Measurements from ENCODE around the gene ABCF3.

ABCF3 gene

GRCh38 chr3:184177331-184177731, 8.7 kb upstream of the ABCF3 start:
- H3K4me3 ChIP-seq (ENCODE audit: low read length): peak overlapping the region; percentile 76
- TF ChIP-seq, protein P1, sequence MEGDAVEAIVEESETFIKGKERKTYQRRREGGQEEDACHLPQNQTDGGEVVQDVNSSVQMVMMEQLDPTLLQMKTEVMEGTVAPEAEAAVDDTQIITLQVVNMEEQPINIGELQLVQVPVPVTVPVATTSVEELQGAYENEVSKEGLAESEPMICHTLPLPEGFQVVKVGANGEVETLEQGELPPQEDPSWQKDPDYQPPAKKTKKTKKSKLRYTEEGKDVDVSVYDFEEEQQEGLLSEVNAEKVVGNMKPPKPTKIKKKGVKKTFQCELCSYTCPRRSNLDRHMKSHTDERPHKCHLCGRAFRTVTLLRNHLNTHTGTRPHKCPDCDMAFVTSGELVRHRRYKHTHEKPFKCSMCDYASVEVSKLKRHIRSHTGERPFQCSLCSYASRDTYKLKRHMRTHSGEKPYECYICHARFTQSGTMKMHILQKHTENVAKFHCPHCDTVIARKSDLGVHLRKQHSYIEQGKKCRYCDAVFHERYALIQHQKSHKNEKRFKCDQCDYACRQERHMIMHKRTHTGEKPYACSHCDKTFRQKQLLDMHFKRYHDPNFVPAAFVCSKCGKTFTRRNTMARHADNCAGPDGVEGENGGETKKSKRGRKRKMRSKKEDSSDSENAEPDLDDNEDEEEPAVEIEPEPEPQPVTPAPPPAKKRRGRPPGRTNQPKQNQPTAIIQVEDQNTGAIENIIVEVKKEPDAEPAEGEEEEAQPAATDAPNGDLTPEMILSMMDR (conservative IDR thresholded peaks at IDR 0.05; ENCODE audit: low read depth, low read length): no peak
- DNase-seq (ENCODE audit: low read depth): no peak

GRCh38 chr3:184177767-184178306, 8.2 kb upstream of the ABCF3 start:
- TF ChIP-seq, protein P1 (conservative IDR thresholded peaks at IDR 0.05; ENCODE audit: low read depth, low read length): no peak
- H3K4me3 ChIP-seq (ENCODE audit: low read length): peak overlapping the region; percentile 76
- no peak for DNase-seq (ENCODE audit: low read depth)

DNA sequence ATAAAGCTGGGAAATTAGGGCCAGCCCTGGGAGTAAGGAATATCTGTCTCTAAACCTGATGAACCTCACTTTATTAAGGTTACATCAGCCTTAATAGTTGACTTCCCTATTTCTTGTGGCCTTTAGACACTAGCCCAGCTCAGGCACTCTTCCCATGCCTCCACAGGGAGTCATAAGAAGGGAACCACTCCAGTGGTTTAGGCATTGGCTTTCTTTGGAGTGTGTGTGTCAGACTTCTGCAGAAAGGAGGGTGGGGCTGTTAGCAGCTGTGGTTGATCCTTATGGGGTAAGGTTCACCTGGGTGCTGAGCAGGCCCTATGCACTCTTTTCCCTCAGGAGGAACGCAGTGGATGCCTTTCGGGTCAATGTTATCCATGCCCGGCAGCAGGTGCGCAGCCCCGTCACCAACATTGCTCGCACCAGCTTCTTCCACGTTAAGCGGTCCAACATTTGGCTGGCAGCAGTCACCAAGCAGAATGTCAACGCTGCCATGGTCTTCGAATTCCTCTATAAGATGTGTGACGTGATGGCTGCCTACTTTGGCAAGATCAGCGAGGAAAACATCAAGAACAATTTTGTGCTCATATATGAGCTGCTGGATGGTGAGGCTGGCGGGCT, 7.4 kb upstream of the ABCF3 start:
- DNase-seq (ENCODE audit: low read depth): no peak
- no peak overlapping the region for H3K4me3 ChIP-seq (ENCODE audit: low read length)
- TF ChIP-seq, protein P1 (conservative IDR thresholded peaks at IDR 0.05; ENCODE audit: low read depth, low read length): no peak

GRCh38 chr3:184180165-184180564, 5.8 kb upstream of the ABCF3 start:
- TF ChIP-seq, protein P1 (conservative IDR thresholded peaks at IDR 0.05; ENCODE audit: low read depth, low read length): no peak
- no peak for DNase-seq (ENCODE audit: low read depth)
- no peak overlapping the region for H3K4me3 ChIP-seq (ENCODE audit: low read length)

GRCh38 chr3:184181596-184181995, 4.4 kb upstream of the ABCF3 start:
- no peak overlapping the region for H3K4me3 ChIP-seq (ENCODE audit: low read length)
- TF ChIP-seq, protein P1 (conservative IDR thresholded peaks at IDR 0.05; ENCODE audit: low read depth, low read length): no peak
- DNase-seq (ENCODE audit: low read depth): no peak

- no peak for DNase-seq (ENCODE audit: low read depth)
- TF ChIP-seq, protein P1 (conservative IDR thresholded peaks at IDR 0.05; ENCODE audit: low read depth, low read length): no peak
- no peak overlapping the region for H3K4me3 ChIP-seq (ENCODE audit: low read length)
Measured at GRCh38 chr3:184183679-184184078, 2.3 kb upstream of the ABCF3 start.

DNA sequence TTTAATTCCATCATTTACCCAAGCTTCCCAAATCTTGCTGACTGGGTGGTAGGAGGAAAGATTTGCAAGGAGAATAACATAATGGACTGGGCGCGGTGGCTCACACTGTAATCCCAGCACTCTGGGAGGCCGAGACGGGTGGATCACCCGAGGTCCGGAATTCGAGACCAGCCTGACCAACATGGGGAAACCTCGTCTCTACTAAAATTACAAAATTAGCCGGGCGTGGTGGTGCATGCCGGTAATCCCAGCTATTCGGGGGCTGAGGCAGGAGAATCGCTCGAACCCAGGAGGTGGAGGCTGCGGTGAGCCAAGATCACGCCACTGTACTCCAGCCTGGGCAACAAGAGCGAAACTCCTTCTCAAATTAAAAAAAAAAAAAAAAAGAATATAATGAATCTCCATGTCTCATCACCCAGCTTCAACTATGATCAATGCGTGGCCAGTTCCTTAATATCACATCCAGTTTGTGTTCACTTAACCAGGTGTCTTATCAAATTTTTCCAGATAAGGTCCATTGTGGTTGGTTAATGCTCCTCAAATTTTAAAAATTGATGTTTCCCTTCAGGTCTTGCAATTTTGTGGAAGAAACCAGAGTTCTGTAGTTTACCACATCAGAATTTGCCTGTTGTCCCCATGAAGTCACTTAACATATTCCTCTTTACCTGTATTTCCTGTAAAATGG, 1.3 kb upstream of the ABCF3 start:
- H3K4me3 ChIP-seq (ENCODE audit: low read length): no peak overlapping the region
- no peak for DNase-seq (ENCODE audit: low read depth)
- TF ChIP-seq, protein P1 (conservative IDR thresholded peaks at IDR 0.05; ENCODE audit: low read depth, low read length): no peak

Data from retinal pigment epithelial cell (primary cell).